Body of pancreas (tissue), 4 donors: ENCODE measurements around the gene ZNF266.

Source experiments
- CTCF ChIP-seq, 7 experiments: fragments of 450-650 bp in 4 of 7; fragments of 200-600 bp in 3 of 7; sonication (generic) in 3 of 7; IDR thresholded peaks; one replicate each; pipeline ENCODE4 v1.5.1; 2016 to 2019; ENCODE audit warnings: antibody characterized with exemption in 7 of 7
- POLR2A ChIP-seq, 3 donors: fragments of 450-650 bp; IDR thresholded peaks; one replicate each; pipeline ENCODE4 v1.6.1; 2016; ENCODE audit warnings: antibody characterized with exemption in 3 of 3, mild to moderate bottlenecking in 2 of 3

GRCh38 chr19:9413240-9413954 is 22.0 kb downstream of the ZNF266 start:
- TF ChIP-seq CTCF (IDR thresholded peaks at IDR 0.05) (no peak), POLR2A (IDR thresholded peaks at IDR 0.05) (no peak)
